HepG2 (cell line): ENCODE results near the gene STX1B. TPM values are rescaled to one million over a fixed set of nuclear protein-coding genes. Genes with fewer than 3 reads are reported as not detected.

Experiments
- AKNA ChIP-seq: sonication (generic); formaldehyde crosslinking; IDR thresholded peaks from 2 replicates; pipeline ENCODE4 v1.4.0; 2020; ENCODE audit warnings: missing genetic modification reagents, borderline replicate concordance
- EHMT2 ChIP-seq: fragments of 200-600 bp; sonication (generic); IDR thresholded peaks from 2 replicates; pipeline ENCODE4 v1.7.0; 2017; ENCODE audit warnings: antibody characterized with exemption, low read depth, low read length, borderline replicate concordance
- FOXK2 ChIP-seq: fragments of 450-650 bp; IDR thresholded peaks from 2 replicates; pipeline ENCODE4 v1.6.1; 2016
- PCBP2 ChIP-seq: fragments of 200-400 bp; formaldehyde crosslinking; optimal IDR thresholded peaks from 2 replicates; pipeline ENCODE3; 2018; ENCODE audit warnings: low read length, low read depth; ENCODE audit not compliant: poor library complexity, severe bottlenecking
- SKI ChIP-seq: fragments of 450-650 bp; IDR thresholded peaks from one replicate; pipeline ENCODE4 v1.6.1; 2018; ENCODE audit warnings: mild to moderate bottlenecking; ENCODE audit not compliant: partially characterized antibody
- SOX5 ChIP-seq: IDR thresholded peaks from 2 replicates; pipeline ENCODE4 v1.6.1; 2016; ENCODE audit warnings: borderline replicate concordance
- SOX6 ChIP-seq, 2 experiments: fragments of 450-650 bp in 1 of 2; sonication (generic) in 1 of 2; formaldehyde crosslinking in 1 of 2; IDR thresholded peaks; 2 replicates each; pipeline versions ENCODE4 v1.4.0 to v1.6.1; 2017 to 2020; ENCODE audit warnings: antibody characterized with exemption in 1 of 2, mild to moderate bottlenecking in 1 of 2, missing genetic modification reagents in 1 of 2
- ZBTB1 ChIP-seq: sonication (generic); formaldehyde crosslinking; IDR thresholded peaks from 2 replicates; pipeline ENCODE4 v1.4.0; 2020; ENCODE audit warnings: missing genetic modification reagents, borderline replicate concordance
- ZFP36L2 ChIP-seq: sonication (generic); formaldehyde crosslinking; IDR thresholded peaks from 2 replicates; pipeline ENCODE4 v1.4.0; 2020; ENCODE audit warnings: missing genetic modification reagents
- ZNF281 ChIP-seq: sonication (generic); formaldehyde crosslinking; IDR thresholded peaks from 2 replicates; pipeline ENCODE4 v1.4.0; 2020; ENCODE audit warnings: missing genetic modification reagents, borderline replicate concordance
- ZNF773 ChIP-seq: sonication (generic); formaldehyde crosslinking; IDR thresholded peaks from 2 replicates; pipeline ENCODE4 v1.4.0; 2020; ENCODE audit warnings: missing genetic modification reagents, borderline replicate concordance
- ZSCAN12 ChIP-seq: sonication (generic); formaldehyde crosslinking; IDR thresholded peaks from 2 replicates; pipeline ENCODE4 v1.9.0; 2021; ENCODE audit warnings: mild to moderate bottlenecking, missing genetic modification reagents
- polyA plus RNA-seq, 8 experiments: library from polyadenylated mRNA; depleted of rRNA in 3 of 8; stranded (reverse) in 7 of 8; unstranded in 1 of 8; fragments of >200 nt; fragmentation: Illumina TruSeq in 4 of 8; extraction: Trizol in 4 of 8; gene quantifications; 2 replicates each; pipeline versions ENCODE4 v1.2.1 to v1.2.3, GENCODE V29; 2011 to 2016; ENCODE audit warnings: low read depth in 4 of 8, missing spikeins in 1 of 8, mixed read lengths in 1 of 8; ENCODE audit not compliant: insufficient read depth in 1 of 8
- total RNA-seq, 5 experiments: library from RNA; depleted of rRNA; stranded (reverse); fragments of >200 nt; fragmentation: Illumina TruSeq; extraction: Trizol; gene quantifications; 2 replicates each; pipeline ENCODE4 v1.2.3, GENCODE V29; 2016; ENCODE audit warnings: low read depth in 1 of 5
- TF ChIP-seq, protein P1 (sequence below): sonication (generic); formaldehyde crosslinking; IDR thresholded peaks from 2 replicates; pipeline ENCODE4 v1.5.0; 2020; ENCODE audit warnings: missing genetic modification reagents
- TF ChIP-seq, protein P2 (sequence below): sonication (generic); formaldehyde crosslinking; IDR thresholded peaks from 2 replicates; pipeline ENCODE4 v1.5.0; 2020; ENCODE audit warnings: missing genetic modification reagents
- TF ChIP-seq, protein P3 (sequence below): sonication (generic); formaldehyde crosslinking; IDR thresholded peaks from 2 replicates; pipeline ENCODE4 v1.4.0; 2020; ENCODE audit warnings: missing genetic modification reagents

Gene STX1B
- total and polyA plus RNA-seq, 2 of the 13 experiments (the other 11 are each of a cell fraction or from before 2014, with no cell fraction given), result 2.1 to 3.0 TPM

- TF ChIP-seq SOX5, result peak; percentile 38; the same call in 1 of the 2 replicates
- no peak for TF ChIP-seq SKI
- TF ChIP-seq, protein P1, sequence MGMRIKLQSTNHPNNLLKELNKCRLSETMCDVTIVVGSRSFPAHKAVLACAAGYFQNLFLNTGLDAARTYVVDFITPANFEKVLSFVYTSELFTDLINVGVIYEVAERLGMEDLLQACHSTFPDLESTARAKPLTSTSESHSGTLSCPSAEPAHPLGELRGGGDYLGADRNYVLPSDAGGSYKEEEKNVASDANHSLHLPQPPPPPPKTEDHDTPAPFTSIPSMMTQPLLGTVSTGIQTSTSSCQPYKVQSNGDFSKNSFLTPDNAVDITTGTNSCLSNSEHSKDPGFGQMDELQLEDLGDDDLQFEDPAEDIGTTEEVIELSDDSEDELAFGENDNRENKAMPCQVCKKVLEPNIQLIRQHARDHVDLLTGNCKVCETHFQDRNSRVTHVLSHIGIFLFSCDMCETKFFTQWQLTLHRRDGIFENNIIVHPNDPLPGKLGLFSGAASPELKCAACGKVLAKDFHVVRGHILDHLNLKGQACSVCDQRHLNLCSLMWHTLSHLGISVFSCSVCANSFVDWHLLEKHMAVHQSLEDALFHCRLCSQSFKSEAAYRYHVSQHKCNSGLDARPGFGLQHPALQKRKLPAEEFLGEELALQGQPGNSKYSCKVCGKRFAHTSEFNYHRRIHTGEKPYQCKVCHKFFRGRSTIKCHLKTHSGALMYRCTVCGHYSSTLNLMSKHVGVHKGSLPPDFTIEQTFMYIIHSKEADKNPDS (CRISPR knock-in tag), result no peak
- TF ChIP-seq, protein P2, sequence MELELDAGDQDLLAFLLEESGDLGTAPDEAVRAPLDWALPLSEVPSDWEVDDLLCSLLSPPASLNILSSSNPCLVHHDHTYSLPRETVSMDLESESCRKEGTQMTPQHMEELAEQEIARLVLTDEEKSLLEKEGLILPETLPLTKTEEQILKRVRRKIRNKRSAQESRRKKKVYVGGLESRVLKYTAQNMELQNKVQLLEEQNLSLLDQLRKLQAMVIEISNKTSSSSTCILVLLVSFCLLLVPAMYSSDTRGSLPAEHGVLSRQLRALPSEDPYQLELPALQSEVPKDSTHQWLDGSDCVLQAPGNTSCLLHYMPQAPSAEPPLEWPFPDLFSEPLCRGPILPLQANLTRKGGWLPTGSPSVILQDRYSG (CRISPR knock-in tag), result no peak
- TF ChIP-seq ZSCAN12, result 0 out of 2 replicates have a peak, but pooled peaks have one; percentile 35
- no peak for TF ChIP-seq ZNF773
- TF ChIP-seq ZBTB1 (CRISPR knock-in tag), result 0 out of 2 replicates have a peak, but pooled peaks have one; percentile 7
- TF ChIP-seq, protein P3, sequence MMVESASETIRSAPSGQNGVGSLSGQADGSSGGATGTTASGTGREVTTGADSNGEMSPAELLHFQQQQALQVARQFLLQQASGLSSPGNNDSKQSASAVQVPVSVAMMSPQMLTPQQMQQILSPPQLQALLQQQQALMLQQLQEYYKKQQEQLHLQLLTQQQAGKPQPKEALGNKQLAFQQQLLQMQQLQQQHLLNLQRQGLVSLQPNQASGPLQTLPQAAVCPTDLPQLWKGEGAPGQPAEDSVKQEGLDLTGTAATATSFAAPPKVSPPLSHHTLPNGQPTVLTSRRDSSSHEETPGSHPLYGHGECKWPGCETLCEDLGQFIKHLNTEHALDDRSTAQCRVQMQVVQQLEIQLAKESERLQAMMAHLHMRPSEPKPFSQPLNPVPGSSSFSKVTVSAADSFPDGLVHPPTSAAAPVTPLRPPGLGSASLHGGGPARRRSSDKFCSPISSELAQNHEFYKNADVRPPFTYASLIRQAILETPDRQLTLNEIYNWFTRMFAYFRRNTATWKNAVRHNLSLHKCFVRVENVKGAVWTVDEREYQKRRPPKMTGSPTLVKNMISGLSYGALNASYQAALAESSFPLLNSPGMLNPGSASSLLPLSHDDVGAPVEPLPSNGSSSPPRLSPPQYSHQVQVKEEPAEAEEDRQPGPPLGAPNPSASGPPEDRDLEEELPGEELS (CRISPR knock-in tag), result peak; percentile 37; the same call in 1 of the 2 replicates
- TF ChIP-seq PCBP2, result no peak
- TF ChIP-seq EHMT2, result no peak
- TF ChIP-seq AKNA (CRISPR knock-in tag), result no peak
- TF ChIP-seq FOXK2, result peak; percentile 63
- TF ChIP-seq SOX6 (IDR thresholded peaks at IDR 0.05), result no peak
- peak; percentile 71 for TF ChIP-seq SOX6 (CRISPR knock-in tag; IDR thresholded peaks at IDR 0.05)
- no peak for TF ChIP-seq ZNF281 (CRISPR knock-in tag)
- no peak for TF ChIP-seq ZFP36L2 (CRISPR knock-in tag)
Measured at GRCh38 chr16:31033709-31034492, 23.5 kb upstream of the STX1B start (continued).
